GM12878 (cell line): Measurements from ENCODE around the gene STON2. TPM values are rescaled to one million over a fixed set of nuclear protein-coding genes. Genes with fewer than 3 reads are reported as not detected.

Experiments
- ATAC-seq: fragments of 200-7000 bp; cut with Tn5 transposase; 3 replicates; pipeline ENCODE4 v1.9.1; 2020; ENCODE audit warnings: mild to moderate bottlenecking, moderate library complexity
- BruUV-seq: library from RNA; stranded (reverse); fragments of 400-500 nt; replicated peaks from 2 replicates; lab custom pipeline; 2021; lab: Mats Ljungman, UMichigan
- CTCF ChIA-PET: fragments of 300-600 bp; sonication (Branson Sonifier 250); formaldehyde crosslinking; extraction: SDS; loops from one replicate; lab custom pipeline; 2021; ENCODE audit warnings: inconsistent platforms; lab: Yijun Ruan, JAX
- POLR2A ChIA-PET: fragments of 350-600 bp; formaldehyde crosslinking; extraction: SDS; loops from one replicate; lab custom pipeline; 2021; ENCODE audit warnings: inconsistent platforms; lab: Charles Lee
- RAD21 ChIA-PET: fragments of 300-600 bp; sonication (Branson Sonifier 250); formaldehyde crosslinking; loops from one replicate; lab custom pipeline; 2023; ENCODE audit warnings: antibody characterized with exemption; ENCODE audit not compliant: unreplicated experiment; lab: Charles Lee
- SMC1A ChIA-PET: fragments of 300-600 bp; sonication (Branson Sonifier 250); formaldehyde crosslinking; loops from one replicate; lab custom pipeline; 2023; ENCODE audit not compliant: unreplicated experiment, uncharacterized antibody; lab: Charles Lee
- DNase-seq: peaks from one replicate; pipeline ENCODE4 v3.0.0-alpha.2; 2011; ENCODE audit warnings: low read depth, low spot score
- FAIRE-seq: peaks from 3 replicates; lab custom pipeline; 2011; peaks lifted over from hg19 to GRCh38; lab: Jason Lieb, UNC
- H2AFZ ChIP-seq: 2 replicates; pipeline ENCODE4 v1.6.0; 2011; ENCODE audit warnings: low read depth, low read length, control low read depth; ENCODE audit not compliant: control insufficient read depth
- H3K27ac ChIP-seq: 2 replicates; pipeline ENCODE4 v1.5.1; 2011; ENCODE audit warnings: control low read depth; ENCODE audit not compliant: control insufficient read depth, insufficient read depth
- H3K27me3 ChIP-seq, 2 experiments: replicated peaks in 1 of 2; 2 replicates each; pipeline versions ENCODE4 v1.6.0 to v1.6.1; 2011; ENCODE audit warnings: low read length in 1 of 2; ENCODE audit not compliant: control insufficient read depth in 2 of 2, insufficient read depth in 2 of 2
- H3K36me3 ChIP-seq, 2 experiments: 2 replicates each; pipeline ENCODE4 v1.5.1; 2011; ENCODE audit warnings: low read length in 1 of 2; ENCODE audit not compliant: control insufficient read depth in 2 of 2, insufficient read depth in 2 of 2
- H3K4me1 ChIP-seq: 2 replicates; pipeline ENCODE4 v1.6.1; 2011; ENCODE audit warnings: mild to moderate bottlenecking, low read length, moderate library complexity, mixed read lengths; ENCODE audit not compliant: control insufficient read depth, insufficient read depth
- H3K4me2 ChIP-seq: 2 replicates; pipeline ENCODE4 v1.6.0; 2011; ENCODE audit warnings: control low read depth; ENCODE audit not compliant: control insufficient read depth, insufficient read depth
- H3K4me3 ChIP-seq: fragments of 200-600 bp; sonication (generic); 2 replicates; pipeline ENCODE4 v1.5.1; 2016
- H3K79me2 ChIP-seq: 2 replicates; pipeline ENCODE4 v1.6.0; 2011; ENCODE audit warnings: low read length; ENCODE audit not compliant: control insufficient read depth, insufficient read depth
- H3K9ac ChIP-seq: 2 replicates; pipeline ENCODE4 v1.8.0; 2011; ENCODE audit warnings: low read length, control low read depth, mixed read lengths; ENCODE audit not compliant: control insufficient read depth, insufficient read depth
- H3K9me3 ChIP-seq: replicated peaks from 3 replicates; pipeline ENCODE4 v1.5.1; 2011; ENCODE audit warnings: mild to moderate bottlenecking, low read length; ENCODE audit not compliant: control insufficient read depth, insufficient read depth
- H4K20me1 ChIP-seq: 2 replicates; pipeline ENCODE4 v1.6.0; 2011; ENCODE audit not compliant: control insufficient read depth, insufficient read depth
- ATF3 ChIP-seq: IDR thresholded peaks from 2 replicates; pipeline ENCODE4 v1.6.1; 2011; ENCODE audit warnings: low read depth, mild to moderate bottlenecking, low read length, moderate library complexity, borderline replicate concordance; ENCODE audit errors: extremely low read depth
- BCLAF1 ChIP-seq: fragments of 450-650 bp; IDR thresholded peaks from 2 replicates; pipeline ENCODE4 v1.6.1; 2017; ENCODE audit warnings: antibody characterized with exemption, mild to moderate bottlenecking, moderate library complexity
- CEBPB ChIP-seq, 2 experiments: fragments of 150-350 bp in 1 of 2; IDR thresholded peaks; 2 replicates each; pipeline ENCODE4 v1.6.1; 2012 to 2014; ENCODE audit warnings: low read depth in 2 of 2, low read length in 2 of 2, borderline replicate concordance in 1 of 2, inconsistent platforms in 1 of 2
- CUX1 ChIP-seq: IDR thresholded peaks from 2 replicates; pipeline ENCODE4 v1.6.1; 2012; ENCODE audit warnings: improper control_type of control experiment, low read depth, low read length; ENCODE audit not compliant: insufficient replicate concordance
- GATAD2B ChIP-seq: fragments of 450-650 bp; conservative IDR thresholded peaks from 2 replicates; pipeline ENCODE4 v1.6.1; 2017; ENCODE audit warnings: low read depth, mild to moderate bottlenecking, moderate library complexity
- KDM1A ChIP-seq: fragments of 200-600 bp; sonication (generic); IDR thresholded peaks from 2 replicates; pipeline ENCODE4 v1.6.1; 2016; ENCODE audit warnings: borderline replicate concordance
- NKRF ChIP-seq: fragments of 450-650 bp; conservative IDR thresholded peaks from 2 replicates; pipeline ENCODE4 v1.6.1; 2017; ENCODE audit warnings: mild to moderate bottlenecking, moderate library complexity
- NR2C1 ChIP-seq: fragments of 450-650 bp; IDR thresholded peaks from 2 replicates; pipeline ENCODE4 v1.6.1; 2017; ENCODE audit warnings: antibody characterized with exemption, mild to moderate bottlenecking, moderate library complexity
- RAD21 ChIP-seq: IDR thresholded peaks from 2 replicates; pipeline ENCODE4 v1.6.1; 2011; ENCODE audit warnings: mild to moderate bottlenecking, low read depth, low read length, moderate library complexity; ENCODE audit not compliant: insufficient read depth
- RB1 ChIP-seq: fragments of 450-650 bp; formaldehyde crosslinking; IDR thresholded peaks from 2 replicates; pipeline ENCODE4 v1.6.1; 2017; ENCODE audit warnings: mild to moderate bottlenecking, borderline replicate concordance
- SMARCA5 ChIP-seq: fragments of 450-650 bp; IDR thresholded peaks from 2 replicates; pipeline ENCODE4 v1.6.1; 2017; ENCODE audit warnings: mild to moderate bottlenecking
- YY1 ChIP-seq: IDR thresholded peaks from 2 replicates; pipeline ENCODE4 v1.6.1; 2011; ENCODE audit warnings: low read depth, mild to moderate bottlenecking, low read length
- ZNF217 ChIP-seq: fragments of 450-650 bp; IDR thresholded peaks from 2 replicates; pipeline ENCODE4 v1.6.1; 2017; ENCODE audit warnings: antibody characterized with exemption, mild to moderate bottlenecking
- WGBS: methylation state at CpG from one replicate; pipeline ENCODE4 v1.1.6; 2016; ENCODE audit warnings: low lambda C conversion rate; ENCODE audit not compliant: insufficient replicate concordance, insufficient coverage; ENCODE audit errors: missing lambda C conversion rate; 5-methylcytosine and 5-hydroxymethylcytosine counted together
- in situ Hi-C: fragments of 300-500 bp; cut with MboI; formaldehyde crosslinking; loops from 9 replicates; pipeline ENCODE4 v1.14.3; 2018; ENCODE audit warnings: mixed read lengths
- intact Hi-C: fragments of 100-400 bp; cut with micrococcal nuclease; formaldehyde crosslinking; loops from one replicate; pipeline ENCODE4 v1.14.2; 2022; ENCODE audit not compliant: unreplicated experiment
- polyA plus RNA-seq, 11 experiments: library from polyadenylated mRNA; depleted of rRNA in 4 of 11; unstranded in 6 of 11; stranded (reverse) in 5 of 11; fragments of >200 nt; fragmentation: Nextera tagmentation in 4 of 11; fragmentation: Illumina TruSeq in 1 of 11; extraction: Ambion mirVana in 4 of 11; extraction: Trizol in 1 of 11; gene quantifications; 1 replicate in 1 of 11; 2 replicates in 10 of 11; pipeline versions ENCODE4 v1.2.1 to v1.2.3, GENCODE V29; 2011 to 2016; ENCODE audit warnings: inconsistent platforms in 2 of 11, missing spikeins in 2 of 11, low read depth in 1 of 11
- total RNA-seq, 4 experiments: library from RNA; depleted of rRNA in 3 of 4; stranded (reverse); fragments of >200 nt in 3 of 4; fragmentation: Illumina TruSeq in 1 of 4; extraction: Trizol in 1 of 4; gene quantifications; 2 replicates each; pipeline versions ENCODE4 v1.2.1 to v1.2.3, GENCODE V29; 2013 to 2021

STON2 gene
- total and polyA plus RNA-seq, 10 of the 15 experiments (the other 5 are each of a cell fraction or from before 2014, with no cell fraction given) = 0.03 to 0.13 (median 0.03) TPM; not detected in 7

GRCh38 chr14:81418057-81418790, 18.1 kb upstream of the STON2 start:
- intact Hi-C loops = no loop called here
- WGBS = 11% methylated on average over 3 of the region's 3 CpGs
- TF ChIP-seq GATAD2B (no peak), NKRF (no peak), BCLAF1 (no peak), SMARCA5 (no peak), ZNF217 (no peak), CEBPB (IDR thresholded peaks at IDR 0.05; ENCODE audit: borderline replicate concordance in 1 of 2, low read depth in 2 of 2, low read length in 2 of 2) (no peak), RAD21 (no peak), KDM1A (no peak), NR2C1 (no peak), CUX1 (no peak), RB1 (no peak), YY1 (no peak), ATF3 (no peak)

More at GRCh38 chr14:81418057-81418790, 18.1 kb upstream of the STON2 start:
- no peaks in the 10 kb centered on the region for H3K9me3 ChIP-seq
- POLR2A ChIA-PET = no interaction called here
- DNase-seq (no peak), ATAC-seq (no peak), FAIRE-seq (no peak)
- H3K4me2 ChIP-seq = no peak overlapping the region
- CTCF ChIA-PET = interaction anchor here (1.6 to 1.9 kb wide), 2 partner anchors 9 to 46 kb away, joined by 4 to 5 read pairs; no protein-coding TSS in a partner anchor
- RAD21 ChIA-PET = no interaction called here
- H3K9ac ChIP-seq = no peak overlapping the region
- in situ Hi-C loops = no loop called here
- no peaks in the 10 kb centered on the region for H3K36me3 ChIP-seq
- H3K4me3 ChIP-seq = no peak overlapping the region
- no peaks in the 10 kb centered on the region for H4K20me1 ChIP-seq
- H3K79me2 ChIP-seq = no peaks in the 10 kb centered on the region
- no peak overlapping the region for H3K27ac ChIP-seq
- H3K27me3 ChIP-seq = no peaks in the 10 kb centered on the region; a peak in 1 of 4 replicates
- H3K4me1 ChIP-seq = no peaks in the 10 kb centered on the region
- no peak overlapping the region for H2AFZ ChIP-seq
- no TSS peak for BruUV-seq
- SMC1A ChIA-PET = no interaction called here
